Measurements from ENCODE around the gene SKOR1.

The SKOR1 gene

GRCh38 chr15:67854358-67854757 is 29.0 kb downstream of the SKOR1 start:
- no peak for DNase-seq

GRCh38 chr15:67855842-67856241 is 30.5 kb downstream of the SKOR1 start:
- no peak for DNase-seq

DNA sequence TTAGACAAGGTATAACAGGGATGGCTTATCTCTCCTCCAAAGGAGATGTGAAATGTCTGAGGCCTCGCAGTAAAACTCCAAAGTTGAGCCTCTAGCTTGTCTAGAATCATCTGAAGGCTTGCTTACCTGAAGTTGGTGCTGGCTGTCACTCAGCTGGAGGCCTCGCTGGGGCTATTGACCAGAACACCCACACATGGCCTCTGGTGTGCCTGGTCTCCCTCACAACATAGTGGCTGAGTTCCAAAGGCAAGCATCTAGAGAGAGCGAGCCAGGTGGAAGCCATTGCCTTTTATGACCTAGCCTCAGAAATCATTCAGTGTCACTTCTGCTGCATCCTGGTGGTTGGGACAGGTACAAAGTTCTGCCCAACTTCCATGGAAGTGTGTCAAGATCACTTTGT is 31.9 kb downstream of the SKOR1 start:
- no peak for DNase-seq

DNA sequence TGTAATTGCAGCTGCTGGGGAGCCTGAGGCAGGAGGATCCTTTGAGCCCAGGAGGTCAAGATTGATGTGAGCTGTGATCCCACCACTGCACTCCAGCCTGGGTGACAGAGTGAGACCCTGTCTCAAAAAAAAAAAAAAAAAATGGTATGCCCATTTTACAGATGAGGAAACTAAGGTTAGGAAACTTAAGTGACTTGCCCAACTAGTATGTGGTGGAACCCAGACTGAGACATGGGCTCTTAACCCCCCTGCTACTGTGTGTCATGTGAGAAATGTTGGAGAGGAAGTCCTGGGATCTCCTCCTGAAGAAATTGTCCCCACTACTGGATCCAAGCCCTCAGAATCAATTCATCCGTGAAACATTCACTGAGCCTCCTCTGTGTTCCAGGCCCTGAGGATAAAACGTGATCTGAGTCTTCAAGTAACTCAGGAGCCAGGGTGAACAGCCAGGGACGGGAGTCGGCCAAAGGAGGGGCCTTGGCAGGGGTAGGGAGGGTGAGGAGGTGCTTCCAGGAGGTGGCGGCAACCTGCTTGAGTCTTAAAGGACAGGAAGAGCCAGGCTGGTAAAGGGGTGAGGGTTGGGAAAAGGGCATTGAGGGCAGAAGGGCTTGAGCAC is 34.1 kb downstream of the SKOR1 start:
- DNase-seq = no peak

DNA sequence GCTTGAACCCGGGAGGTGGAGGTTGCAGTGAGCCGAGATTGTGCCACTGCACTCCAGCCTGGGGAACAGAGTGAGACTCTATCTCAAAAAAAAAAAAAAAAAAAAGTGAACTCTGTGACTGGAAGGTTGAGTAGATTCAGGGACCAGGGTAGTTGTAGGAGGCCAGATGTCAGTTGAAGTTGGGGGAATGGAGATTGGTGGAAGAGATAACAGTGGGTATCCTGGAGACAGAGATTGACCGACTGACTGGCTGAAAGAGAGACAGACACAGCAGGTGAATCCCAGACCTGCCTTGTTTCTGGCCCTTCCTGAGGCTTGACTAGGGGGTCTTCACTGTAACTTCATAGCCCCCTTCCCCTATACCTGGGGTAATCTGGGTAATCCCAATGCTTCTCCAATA is 36.7 kb downstream of the SKOR1 start:
- DNase-seq = no peak

DNA sequence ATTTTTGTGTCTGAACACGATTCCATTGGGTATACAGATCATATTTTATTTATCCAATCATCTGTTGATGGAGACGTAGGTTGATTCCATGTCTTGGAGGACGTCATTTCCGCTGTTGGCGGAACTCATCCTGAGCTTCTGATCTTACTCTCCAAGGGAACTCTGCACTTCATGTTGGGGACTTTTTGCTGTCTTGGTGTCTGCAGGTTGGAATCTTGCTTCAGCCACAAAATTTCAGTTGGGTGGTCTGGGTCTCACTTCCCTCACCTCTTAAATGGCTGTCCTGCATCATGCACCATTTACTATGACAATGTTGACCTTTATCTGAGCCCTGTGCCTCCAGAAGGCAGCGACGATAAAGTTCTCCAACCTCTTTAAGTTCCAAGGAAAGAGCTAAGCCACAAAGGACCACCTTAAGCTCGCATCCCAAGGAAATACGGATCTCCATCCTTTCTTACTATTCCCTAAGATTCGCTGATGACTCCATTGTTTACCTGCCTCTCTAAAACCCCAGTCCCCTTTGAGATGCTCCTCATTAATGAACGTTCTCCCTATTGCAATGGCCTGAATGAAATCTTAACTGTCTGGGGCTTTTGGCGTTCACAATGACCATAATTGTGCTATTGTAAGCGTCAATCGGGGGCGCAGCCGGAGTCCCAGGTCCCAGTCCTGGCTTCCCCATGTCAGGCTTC is 37.6 kb downstream of the SKOR1 start:
- no peak for DNase-seq

DNA sequence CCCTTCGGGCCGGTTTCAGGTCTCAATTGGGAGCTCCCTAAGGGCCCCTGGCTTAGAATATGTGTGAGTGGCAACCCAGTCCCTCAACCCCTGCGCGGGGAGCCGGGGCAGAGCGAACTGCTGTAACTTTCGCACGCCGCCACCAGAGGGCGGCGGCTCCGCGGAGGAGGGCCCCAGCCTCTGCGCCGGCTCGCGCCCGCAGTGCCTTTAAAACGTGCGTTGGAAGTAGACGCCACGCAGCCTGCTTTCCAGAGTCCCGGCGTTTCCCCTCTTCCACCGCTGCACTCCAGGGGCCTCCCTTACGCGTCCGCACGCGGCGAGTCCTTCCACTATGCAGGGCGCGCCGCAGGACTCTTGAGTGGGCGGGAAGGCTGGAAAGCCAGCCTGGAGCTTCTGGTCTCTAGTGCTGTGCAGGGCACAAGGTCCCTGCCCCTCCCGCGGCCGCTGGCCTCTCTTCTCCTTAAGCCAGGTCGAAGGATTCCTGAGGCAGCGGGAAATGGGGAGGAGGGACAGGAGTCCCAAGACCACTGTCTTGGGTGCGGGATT is 38.2 kb downstream of the SKOR1 start:
- peak; percentile 25 for DNase-seq

GRCh38 chr15:67865331-67865730 is 40.0 kb downstream of the SKOR1 start:
- no peak for DNase-seq

DNA sequence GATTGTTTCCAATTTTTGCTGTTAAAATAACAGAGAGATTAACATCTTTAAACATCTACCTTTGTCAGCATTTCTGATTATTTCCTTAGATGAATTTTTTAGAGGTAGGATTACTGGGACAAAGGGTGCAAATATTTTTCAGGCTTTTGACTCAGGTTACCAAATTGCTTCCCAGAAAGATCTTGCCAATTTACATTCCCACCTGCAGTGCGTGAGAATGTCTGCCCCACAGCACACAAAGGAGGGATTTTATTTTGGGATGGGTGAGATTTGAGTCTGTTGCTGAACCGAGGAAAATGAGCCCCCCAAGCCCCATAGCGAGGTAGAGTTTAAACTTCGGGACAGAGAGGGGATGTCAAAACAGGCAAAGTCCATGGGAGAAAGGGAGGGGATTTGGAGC is 40.5 kb downstream of the SKOR1 start:
- DNase-seq = no peak

- DNase-seq = no peak
Observed at GRCh38 chr15:67869701-67870100, 44.4 kb downstream of the SKOR1 start.

DNA sequence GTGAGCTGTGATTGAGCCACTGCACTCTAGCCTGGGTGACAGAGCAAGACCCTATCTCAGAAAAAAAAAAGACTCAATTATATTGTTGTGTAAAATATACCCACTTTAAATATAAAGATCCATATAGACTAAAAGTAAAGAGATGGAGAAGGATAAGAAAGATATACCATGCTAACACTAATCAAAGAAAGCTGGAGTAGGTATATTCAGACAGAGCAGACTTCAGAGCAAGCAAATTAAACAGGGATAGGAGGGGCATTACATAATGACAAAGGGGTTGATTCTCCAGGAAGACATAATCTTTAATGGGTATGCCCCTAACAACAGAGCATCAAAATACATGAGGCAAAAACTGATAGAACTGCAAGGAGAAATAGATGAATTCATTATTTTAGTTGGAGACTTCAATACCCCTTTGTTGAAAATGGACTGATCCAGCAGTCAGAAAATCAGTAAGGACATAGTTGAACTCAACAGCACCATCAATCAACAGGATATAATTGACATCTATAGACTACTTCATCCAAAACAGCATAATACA is 45.6 kb downstream of the SKOR1 start:
- no peak for DNase-seq

DNA sequence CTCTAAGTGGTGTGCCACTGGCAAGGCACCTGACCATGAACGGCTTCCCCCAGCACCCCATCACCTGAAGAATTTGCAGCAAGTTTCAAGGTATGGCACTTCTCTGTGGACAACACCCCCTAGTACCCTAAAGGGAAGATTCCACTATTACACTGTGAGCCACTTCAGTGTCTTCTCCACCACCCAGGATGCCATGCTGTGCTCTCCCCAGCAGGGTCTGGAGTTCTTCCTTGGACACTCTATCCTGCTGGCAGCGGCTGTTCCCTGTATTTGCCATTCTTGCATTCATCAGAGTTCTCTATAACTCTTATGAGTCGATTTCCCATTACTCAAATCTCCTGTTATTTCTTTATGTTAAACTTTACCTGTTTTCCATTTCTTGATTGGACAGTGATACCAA is 48.5 kb downstream of the SKOR1 start:
- DNase-seq = no peak

DNA sequence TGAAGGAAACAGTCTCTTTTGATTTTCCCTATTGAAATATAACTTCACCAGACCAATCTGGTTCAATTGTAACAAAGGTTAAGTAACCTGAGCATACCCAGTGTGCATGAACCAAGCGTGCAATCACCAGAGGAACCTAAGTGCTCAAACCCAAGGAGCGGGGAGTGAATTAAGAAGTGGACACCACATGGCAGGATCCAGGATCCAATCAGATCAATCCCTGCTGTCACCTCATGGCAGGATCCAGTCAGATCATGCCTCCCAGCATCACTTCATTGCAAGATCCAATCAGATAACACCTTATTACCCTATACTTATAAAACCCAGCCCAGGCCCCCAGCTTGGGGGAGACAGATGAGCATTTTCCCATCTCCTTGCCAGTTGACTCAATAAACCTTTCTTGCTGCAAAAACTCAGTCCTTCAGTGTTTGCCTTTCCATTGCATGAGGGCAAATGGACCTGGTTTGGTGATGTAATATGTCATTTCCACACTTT is 53.5 kb downstream of the SKOR1 start:
- DNase-seq = no peak

GRCh38 chr15:67879440-67880129 is 54.3 kb downstream of the SKOR1 start:
- no peak for DNase-seq

DNA sequence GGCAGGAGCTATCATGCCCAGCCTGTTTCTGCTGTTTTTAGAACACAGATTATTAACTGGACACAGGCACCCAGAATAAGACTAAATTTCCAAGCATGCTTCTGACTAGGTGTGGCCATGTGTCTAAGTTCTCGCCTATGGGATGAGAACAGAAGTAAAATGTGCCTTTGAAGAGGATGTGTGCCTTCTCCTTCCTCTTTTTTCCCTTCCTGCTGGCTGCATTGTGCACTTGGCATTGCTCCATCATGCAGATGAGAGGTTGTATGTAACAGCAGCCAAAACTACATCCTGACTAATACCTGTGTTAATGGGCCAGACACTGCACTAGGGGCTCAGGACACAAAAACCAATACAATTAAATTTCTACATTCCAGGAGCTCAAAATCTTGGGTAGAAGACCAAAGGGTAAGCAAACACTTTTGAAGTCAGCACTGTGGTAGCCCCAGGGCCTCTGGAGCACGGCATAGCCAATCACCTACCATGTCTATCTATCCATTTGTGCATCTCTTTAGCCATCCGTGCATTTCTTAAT is 55.4 kb downstream of the SKOR1 start:
- DNase-seq = no peak

GRCh38 chr15:67882487-67883233 is 57.4 kb downstream of the SKOR1 start:
- DNase-seq = no peak

DNA sequence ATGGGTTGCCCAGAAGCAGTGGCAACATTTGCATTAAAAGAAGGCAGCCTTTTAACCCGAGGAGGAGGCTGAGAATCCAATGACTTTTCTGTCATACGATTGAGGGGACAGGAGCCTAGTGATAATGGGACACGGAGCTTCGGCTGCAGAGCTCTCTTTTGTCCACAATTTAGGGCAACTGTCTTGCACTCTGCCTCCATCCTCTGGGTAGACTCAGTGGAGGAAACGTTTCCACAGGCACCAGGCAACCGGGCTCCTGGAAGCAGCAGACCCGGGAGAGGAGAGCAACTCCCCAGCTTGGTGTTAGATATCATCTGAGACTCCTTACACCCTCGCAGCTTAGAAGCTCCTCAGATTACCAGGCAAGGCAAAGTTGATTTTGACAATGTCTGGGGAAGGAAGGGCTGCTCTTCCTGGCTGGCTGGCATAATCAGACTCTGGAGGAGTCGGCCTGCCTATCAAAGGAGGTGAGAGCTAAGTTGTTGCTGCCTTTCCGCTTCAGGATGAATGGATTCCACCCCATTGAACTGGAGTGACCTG is 58.0 kb downstream of the SKOR1 start:
- DNase-seq = no peak

- DNase-seq = no peak
Observed at GRCh38 chr15:67884009-67884408, 58.7 kb downstream of the SKOR1 start.

All from NCI-H2107 (cell line).